ENCODE results near the gene FAM149A.
A peak's percentile ranks its signal among the peaks of the same experiment; 100 is the strongest.

The FAM149A gene

GRCh38 chr4:186104114-186104889 lies at the start of gene FAM149A:
FAM149A (plus strand) TSS chr4:186104704.
- DNase-seq = no peak

GRCh38 chr4:186058253-186058979 lies 46.1 kb upstream of the FAM149A start:
- DNase-seq = no peak

- no peak for DNase-seq
Observed at GRCh38 chr4:186058980-186059316, 45.6 kb upstream of the FAM149A start.

GRCh38 chr4:186061921-186062320 lies 42.6 kb upstream of the FAM149A start:
- DNase-seq = no peak

- DNase-seq = peak; percentile 36
Observed at GRCh38 chr4:186067757-186068385, 36.6 kb upstream of the FAM149A start.

DNA sequence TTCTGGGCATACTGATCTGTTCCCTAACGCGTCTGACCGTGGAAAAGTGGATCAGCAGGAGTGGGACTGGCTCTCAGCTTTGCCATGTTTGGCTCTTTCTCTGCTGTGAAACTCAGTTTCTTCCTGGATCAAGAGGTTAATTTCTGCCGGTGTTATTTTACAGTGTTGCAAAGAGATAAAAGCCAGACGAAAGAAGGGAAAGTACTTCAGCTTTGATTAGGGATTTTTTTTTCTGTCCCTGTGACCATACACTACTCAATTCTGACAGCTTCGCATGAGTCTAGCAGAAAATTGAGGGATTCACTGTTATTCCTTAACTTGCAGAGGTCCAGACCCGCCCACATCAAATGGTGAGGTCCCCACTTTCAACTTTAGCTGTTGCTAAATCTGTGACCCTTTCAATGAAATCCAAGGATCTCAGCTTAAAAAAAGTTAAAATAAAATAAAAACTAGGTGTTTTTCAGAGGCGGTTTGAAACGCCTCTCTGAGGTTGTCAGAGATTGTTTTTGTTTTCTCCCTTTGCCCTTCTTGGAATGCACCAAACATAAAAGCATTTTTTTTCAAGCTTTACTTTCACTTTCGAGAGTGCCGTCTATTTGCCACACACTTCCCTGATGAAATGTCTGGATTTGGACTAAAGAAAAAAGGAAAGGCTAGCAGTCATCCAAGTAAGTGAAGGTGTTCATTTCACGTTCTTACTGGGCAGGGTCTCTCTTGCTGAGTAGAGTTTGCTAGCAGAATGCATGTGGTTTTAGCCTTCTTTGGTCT lies 35.7 kb upstream of the FAM149A start, which contains the start of gene TLR3:
Gene TLR3 (plus strand): TSS at position 576 of the 768 bp plus-strand sequence. CDS start 7,464 bp downstream, outside the sequence.
- no peak for DNase-seq

DNA sequence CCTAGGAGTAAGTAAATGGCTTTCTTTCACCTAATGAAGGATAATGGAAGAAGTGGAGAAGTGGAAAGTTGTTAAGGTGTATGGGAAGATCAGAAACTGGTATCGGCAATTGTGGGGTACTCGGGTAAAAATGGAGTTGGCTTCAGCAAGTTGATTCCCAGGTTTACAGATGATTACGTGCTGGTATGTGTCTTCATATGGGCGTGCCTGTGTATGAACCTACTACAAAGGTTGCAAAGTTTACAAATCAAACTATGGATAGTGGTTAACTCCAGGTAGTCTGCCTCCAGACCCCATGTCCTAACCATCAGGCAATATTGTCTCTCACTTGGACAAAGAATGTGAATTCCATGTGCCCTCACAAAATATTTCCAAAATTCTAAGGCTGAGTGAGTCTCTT lies 34.8 kb upstream of the FAM149A start:
- DNase-seq = no peak

DNA sequence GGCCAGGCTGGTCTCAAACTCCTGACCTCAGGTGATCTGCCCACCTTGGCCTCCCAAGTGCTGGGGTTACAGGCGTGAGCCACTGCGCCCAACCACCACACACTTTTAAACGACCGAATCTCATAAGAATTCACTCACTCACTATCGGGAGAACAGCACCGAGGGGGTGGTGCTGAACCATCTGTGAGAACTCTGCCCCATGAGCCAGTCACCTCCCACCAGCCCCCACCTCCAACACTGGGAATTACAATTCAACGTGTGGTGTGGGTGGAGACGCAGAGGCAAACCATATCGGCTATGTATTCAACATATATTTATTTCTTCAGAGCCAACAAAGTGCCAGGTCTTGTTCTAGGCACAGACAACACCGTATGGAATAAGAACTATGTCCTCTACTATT lies 32.0 kb upstream of the FAM149A start:
- DNase-seq = no peak

DNA sequence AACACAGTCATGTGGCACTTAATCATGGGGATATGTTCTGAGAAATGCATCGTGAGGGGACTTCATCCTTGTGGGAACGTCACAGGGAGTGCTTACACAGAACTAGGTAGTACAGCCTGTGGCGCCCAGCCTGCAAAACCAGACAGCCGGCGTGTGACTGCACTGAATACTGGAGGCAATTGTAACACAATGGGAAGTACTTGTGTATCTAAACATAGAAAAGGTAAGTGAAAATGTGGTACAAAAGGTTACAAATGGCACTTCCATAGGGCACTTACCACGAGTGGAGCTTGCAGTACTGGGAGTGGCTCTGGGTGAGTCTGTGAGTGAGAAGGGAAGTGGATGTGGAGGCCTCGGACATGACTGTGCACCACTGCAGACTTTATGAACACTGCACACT lies 30.3 kb upstream of the FAM149A start:
- no peak for DNase-seq

- DNase-seq = no peak
Observed at GRCh38 chr4:186078981-186079638, 25.4 kb upstream of the FAM149A start.

DNA sequence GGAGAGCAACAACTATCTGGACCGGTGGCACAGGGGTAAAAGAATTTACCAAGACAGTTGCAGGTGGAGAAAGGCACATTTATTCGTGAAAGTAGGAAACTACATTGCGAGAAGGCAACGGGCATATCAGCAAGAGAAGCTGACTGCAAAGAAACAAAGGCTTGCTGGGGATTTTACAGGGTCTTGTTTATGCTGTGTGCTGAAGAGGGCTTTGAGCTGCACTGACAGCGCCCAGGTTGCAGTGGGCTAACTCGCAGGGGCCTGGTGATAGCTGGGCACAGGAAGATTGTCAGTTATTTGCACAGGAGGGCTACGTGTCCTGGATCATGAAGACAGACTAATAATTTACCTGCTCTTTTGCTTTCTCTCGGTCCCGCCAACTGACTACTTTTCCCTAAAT lies 24.8 kb upstream of the FAM149A start:
- DNase-seq = no peak

DNA sequence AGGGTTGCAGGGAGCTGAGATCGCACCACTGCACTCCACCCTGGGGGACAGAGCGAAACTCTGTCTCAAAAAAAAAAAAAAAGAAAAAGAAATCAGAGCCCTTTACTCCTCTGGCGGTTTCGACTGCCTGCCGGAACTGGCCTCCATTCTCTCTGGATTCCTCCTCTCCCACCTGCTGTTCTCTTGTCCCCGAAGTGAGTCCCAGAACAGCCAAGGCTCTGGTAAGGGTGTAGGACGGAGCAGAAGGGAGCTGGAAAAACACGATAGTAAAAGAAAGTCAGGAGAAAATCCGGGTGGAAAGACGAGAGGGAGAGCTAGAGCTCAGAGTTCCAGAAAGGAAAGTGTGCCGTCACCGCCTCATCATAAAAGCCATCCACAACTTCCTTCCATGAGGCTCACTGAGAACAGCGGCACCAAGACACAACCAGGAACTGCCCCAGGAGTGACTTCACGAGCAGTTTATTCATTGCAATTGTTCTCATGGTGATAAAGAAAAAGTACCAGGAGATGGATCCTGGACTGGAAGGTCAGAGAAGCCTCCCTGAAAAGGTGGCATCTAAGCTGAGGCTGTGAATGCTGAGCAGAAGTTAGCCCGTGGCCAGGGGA lies 23.2 kb upstream of the FAM149A start:
- DNase-seq = no peak

DNA sequence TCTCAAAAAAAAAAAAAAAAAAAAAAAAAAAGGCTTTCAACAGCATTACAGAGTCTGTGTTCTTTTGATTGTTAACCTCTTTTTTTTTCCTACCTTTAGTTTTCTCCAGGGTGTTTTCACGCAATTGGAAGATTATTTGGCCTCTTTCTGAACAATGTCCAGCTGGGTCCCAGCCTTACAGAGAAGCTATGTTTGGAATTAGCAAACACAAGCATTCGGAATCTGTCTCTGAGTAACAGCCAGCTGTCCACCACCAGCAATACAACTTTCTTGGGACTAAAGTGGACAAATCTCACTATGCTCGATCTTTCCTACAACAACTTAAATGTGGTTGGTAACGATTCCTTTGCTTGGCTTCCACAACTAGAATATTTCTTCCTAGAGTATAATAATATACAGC lies 22.3 kb upstream of the FAM149A start:
- DNase-seq = no peak

GRCh38 chr4:186088523-186088922 lies 16.0 kb upstream of the FAM149A start:
- no peak for DNase-seq

DNA sequence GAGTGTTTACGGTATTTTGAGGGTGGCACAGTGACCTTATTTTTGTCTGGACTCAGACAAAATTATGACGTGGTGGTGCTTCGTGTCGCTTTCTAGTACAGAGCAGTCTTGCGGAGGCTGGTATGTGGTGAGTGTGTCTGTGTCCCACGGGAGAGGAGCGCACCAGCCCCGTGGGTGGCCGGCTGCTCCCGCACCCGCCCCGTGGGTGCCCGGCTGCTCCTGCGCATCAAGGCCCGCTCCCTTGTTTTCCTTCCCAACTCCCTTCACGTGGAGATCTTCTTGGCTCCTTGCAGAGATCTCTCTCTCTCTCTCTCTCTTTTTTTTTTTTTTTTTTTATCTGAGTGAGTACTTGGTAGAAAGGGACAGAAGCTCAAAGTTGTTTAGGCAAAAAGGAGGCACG lies 12.2 kb upstream of the FAM149A start:
- no peak for DNase-seq

DNA sequence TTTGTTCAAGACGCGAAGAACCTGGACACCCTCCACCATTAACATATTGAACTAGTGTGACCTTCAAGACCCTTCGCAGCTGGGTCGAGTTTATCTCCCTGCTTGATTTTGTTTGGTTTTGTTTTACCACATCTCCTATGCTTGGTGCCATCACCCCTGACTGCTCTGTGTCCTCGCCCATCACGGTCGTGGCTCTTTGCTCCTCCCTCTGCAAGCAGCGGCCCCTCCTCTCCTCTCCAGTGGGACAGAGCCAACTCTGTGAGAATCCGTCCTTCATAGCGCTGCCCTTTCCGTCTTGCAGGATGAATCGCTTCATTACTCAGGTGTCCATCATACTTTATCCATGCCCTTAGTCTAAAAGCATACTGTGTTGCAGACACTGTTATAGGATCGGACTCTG lies 9.1 kb upstream of the FAM149A start:
- DNase-seq = no peak

- no peak for DNase-seq
Observed at GRCh38 chr4:186096681-186097165, 7.8 kb upstream of the FAM149A start.

GRCh38 chr4:186097386-186097785 lies 7.1 kb upstream of the FAM149A start:
- DNase-seq = no peak

- no peak for DNase-seq
Observed at GRCh38 chr4:186102931-186103330, 1.6 kb upstream of the FAM149A start.

DNA sequence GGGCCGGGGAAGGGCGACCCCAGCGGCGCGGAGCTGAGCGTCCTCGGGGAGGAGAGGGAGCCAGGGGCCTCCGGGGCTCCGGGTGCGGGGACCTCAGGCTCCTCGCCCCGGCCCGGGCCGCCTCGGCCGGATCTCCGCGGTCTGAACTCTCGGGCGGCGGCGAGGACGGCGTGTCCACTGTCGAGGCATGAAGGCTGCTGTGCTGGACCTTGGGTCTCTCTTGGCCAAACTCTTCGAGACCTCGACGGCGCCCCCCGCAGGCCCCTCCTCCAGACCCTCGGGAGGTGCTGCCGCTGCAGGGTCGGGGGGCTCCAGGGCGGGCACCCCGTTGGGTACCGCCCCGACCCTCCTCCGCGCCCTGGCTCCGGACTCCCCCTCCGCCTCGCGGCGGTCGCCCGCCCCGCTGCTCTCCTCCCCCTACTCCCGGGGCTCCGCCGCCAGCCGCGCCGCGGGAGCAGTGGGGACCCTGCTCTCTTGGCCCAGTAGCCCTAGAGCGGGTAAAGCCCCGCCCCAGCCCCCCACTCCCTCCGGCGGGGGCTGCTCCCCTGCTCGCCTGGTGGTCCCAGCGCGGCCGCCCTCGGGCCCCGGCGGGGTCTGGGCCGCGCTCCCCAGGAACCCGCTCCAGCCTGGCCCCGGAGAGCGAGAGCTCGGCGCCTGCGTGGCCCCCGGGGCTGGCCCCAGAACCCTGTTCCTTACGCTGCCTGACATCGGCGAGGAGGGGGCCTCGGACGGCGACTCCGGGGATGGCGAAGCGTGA lies 564 bp downstream of the FAM149A start:
- DNase-seq = no peak

DNA sequence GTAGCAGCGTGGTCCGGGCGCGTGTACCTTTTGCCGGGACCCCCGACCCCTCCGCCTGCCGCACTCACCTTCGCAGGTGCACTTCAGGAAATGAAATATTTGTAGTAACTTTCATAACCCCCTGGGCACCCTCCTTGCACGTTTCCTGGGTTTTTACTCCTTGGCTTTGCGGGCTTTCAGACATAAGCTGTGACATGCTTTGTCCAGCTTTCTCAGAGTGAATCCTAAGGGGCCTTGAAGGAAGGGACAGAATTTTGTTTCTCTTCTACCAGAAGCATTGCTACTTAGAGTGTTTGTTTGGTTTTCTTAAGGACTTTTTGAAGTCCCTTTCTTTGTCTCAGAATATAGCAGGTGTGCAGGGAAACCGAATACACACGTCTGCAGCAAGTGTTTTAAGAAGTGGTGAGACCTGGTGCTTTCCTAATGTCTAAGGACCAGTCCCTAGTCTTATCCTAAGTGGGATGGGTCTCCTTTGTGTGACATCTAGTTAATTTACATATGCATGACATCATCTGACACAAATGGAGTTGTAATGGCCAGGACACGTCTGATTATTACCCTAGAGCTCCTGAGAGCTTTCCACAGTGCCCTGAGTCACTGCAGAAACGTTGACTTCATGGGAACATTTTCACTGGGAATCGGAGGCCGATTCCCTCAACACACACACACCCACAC lies 1.3 kb downstream of the FAM149A start:
- DNase-seq = no peak
